H1 (cell line): Measurements from ENCODE around the gene WBP11. TPM values are rescaled to one million over a fixed set of nuclear protein-coding genes. Genes with fewer than 3 reads are reported as not detected.

Experiments
- ASH2L ChIP-seq: fragments of 200-600, 300-600 bp; sonication (generic); IDR thresholded peaks from one replicate; pipeline ENCODE4 v1.7.1; 2017; ENCODE audit warnings: low read length
- BRCA1 ChIP-seq: IDR thresholded peaks from 2 replicates; pipeline ENCODE4 v1.6.1; 2012; ENCODE audit warnings: low read depth, low read length, improper control_type of control experiment
- EGR1 ChIP-seq: IDR thresholded peaks from 2 replicates; pipeline ENCODE4 v1.6.1; 2011; ENCODE audit warnings: low read depth, low read length, borderline replicate concordance
- POLR2AphosphoS5 ChIP-seq: IDR thresholded peaks from 2 replicates; pipeline ENCODE4 v1.6.1; 2011; ENCODE audit warnings: low read depth, low read length
- POU5F1 ChIP-seq: IDR thresholded peaks from 2 replicates; pipeline ENCODE4 v1.6.1; 2011; ENCODE audit warnings: low read depth, mild to moderate bottlenecking, low read length, moderate library complexity
- TEAD4 ChIP-seq: IDR thresholded peaks from 2 replicates; pipeline ENCODE4 v1.6.1; 2012; ENCODE audit warnings: low read depth, low read length, inconsistent platforms, mixed read lengths
- ZNF274 ChIP-seq: IDR thresholded peaks from 2 replicates; pipeline ENCODE4 v1.7.0; 2012; ENCODE audit warnings: low read length, borderline replicate concordance; ENCODE audit errors: extremely low read depth
- polyA plus RNA-seq, 7 experiments: library from polyadenylated mRNA; depleted of rRNA in 3 of 7; stranded (reverse) in 5 of 7; unstranded in 2 of 7; fragments of >200 nt in 5 of 7; fragments of 200-250 nt in 2 of 7; gene quantifications; 1 replicate in 5 of 7; 2 replicates in 1 of 7; 4 replicates in 1 of 7; pipeline versions ENCODE4 v1.2.1 to v1.2.3, GENCODE V29; 2011 to 2013; ENCODE audit warnings: missing spikeins in 2 of 7, mixed read lengths in 2 of 7
- total RNA-seq: library from RNA; stranded (reverse); fragmentation: NEBNext Ultra II Directional; extraction: Animal tissue kit (Norgen Biotek cat#: 25700); gene quantifications from 2 replicates; pipeline ENCODE4 v1.2.1, GENCODE V29; 2021
- TF ChIP-seq, protein P1 (sequence below): fragments of 300-600 bp; sonication (generic); IDR thresholded peaks from 2 replicates; pipeline ENCODE4 v1.7.1; 2012; ENCODE audit warnings: low read length, moderate library complexity, mild to moderate bottlenecking, inconsistent platforms; ENCODE audit not compliant: insufficient replicate concordance

The WBP11 gene
- total and polyA plus RNA-seq, 2 of the 8 experiments (the other 6 are each of a cell fraction or from before 2014, with no cell fraction given): 22.1 to 134 TPM

GRCh38 chr12:14766649-14767215 lies 36.5 kb downstream of the WBP11 start (continued):
- TF ChIP-seq, protein P1, sequence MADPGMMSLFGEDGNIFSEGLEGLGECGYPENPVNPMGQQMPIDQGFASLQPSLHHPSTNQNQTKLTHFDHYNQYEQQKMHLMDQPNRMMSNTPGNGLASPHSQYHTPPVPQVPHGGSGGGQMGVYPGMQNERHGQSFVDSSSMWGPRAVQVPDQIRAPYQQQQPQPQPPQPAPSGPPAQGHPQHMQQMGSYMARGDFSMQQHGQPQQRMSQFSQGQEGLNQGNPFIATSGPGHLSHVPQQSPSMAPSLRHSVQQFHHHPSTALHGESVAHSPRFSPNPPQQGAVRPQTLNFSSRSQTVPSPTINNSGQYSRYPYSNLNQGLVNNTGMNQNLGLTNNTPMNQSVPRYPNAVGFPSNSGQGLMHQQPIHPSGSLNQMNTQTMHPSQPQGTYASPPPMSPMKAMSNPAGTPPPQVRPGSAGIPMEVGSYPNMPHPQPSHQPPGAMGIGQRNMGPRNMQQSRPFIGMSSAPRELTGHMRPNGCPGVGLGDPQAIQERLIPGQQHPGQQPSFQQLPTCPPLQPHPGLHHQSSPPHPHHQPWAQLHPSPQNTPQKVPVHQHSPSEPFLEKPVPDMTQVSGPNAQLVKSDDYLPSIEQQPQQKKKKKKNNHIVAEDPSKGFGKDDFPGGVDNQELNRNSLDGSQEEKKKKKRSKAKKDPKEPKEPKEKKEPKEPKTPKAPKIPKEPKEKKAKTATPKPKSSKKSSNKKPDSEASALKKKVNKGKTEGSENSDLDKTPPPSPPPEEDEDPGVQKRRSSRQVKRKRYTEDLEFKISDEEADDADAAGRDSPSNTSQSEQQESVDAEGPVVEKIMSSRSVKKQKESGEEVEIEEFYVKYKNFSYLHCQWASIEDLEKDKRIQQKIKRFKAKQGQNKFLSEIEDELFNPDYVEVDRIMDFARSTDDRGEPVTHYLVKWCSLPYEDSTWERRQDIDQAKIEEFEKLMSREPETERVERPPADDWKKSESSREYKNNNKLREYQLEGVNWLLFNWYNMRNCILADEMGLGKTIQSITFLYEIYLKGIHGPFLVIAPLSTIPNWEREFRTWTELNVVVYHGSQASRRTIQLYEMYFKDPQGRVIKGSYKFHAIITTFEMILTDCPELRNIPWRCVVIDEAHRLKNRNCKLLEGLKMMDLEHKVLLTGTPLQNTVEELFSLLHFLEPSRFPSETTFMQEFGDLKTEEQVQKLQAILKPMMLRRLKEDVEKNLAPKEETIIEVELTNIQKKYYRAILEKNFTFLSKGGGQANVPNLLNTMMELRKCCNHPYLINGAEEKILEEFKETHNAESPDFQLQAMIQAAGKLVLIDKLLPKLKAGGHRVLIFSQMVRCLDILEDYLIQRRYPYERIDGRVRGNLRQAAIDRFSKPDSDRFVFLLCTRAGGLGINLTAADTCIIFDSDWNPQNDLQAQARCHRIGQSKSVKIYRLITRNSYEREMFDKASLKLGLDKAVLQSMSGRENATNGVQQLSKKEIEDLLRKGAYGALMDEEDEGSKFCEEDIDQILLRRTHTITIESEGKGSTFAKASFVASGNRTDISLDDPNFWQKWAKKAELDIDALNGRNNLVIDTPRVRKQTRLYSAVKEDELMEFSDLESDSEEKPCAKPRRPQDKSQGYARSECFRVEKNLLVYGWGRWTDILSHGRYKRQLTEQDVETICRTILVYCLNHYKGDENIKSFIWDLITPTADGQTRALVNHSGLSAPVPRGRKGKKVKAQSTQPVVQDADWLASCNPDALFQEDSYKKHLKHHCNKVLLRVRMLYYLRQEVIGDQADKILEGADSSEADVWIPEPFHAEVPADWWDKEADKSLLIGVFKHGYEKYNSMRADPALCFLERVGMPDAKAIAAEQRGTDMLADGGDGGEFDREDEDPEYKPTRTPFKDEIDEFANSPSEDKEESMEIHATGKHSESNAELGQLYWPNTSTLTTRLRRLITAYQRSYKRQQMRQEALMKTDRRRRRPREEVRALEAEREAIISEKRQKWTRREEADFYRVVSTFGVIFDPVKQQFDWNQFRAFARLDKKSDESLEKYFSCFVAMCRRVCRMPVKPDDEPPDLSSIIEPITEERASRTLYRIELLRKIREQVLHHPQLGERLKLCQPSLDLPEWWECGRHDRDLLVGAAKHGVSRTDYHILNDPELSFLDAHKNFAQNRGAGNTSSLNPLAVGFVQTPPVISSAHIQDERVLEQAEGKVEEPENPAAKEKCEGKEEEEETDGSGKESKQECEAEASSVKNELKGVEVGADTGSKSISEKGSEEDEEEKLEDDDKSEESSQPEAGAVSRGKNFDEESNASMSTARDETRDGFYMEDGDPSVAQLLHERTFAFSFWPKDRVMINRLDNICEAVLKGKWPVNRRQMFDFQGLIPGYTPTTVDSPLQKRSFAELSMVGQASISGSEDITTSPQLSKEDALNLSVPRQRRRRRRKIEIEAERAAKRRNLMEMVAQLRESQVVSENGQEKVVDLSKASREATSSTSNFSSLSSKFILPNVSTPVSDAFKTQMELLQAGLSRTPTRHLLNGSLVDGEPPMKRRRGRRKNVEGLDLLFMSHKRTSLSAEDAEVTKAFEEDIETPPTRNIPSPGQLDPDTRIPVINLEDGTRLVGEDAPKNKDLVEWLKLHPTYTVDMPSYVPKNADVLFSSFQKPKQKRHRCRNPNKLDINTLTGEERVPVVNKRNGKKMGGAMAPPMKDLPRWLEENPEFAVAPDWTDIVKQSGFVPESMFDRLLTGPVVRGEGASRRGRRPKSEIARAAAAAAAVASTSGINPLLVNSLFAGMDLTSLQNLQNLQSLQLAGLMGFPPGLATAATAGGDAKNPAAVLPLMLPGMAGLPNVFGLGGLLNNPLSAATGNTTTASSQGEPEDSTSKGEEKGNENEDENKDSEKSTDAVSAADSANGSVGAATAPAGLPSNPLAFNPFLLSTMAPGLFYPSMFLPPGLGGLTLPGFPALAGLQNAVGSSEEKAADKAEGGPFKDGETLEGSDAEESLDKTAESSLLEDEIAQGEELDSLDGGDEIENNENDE: no peak
- TF ChIP-seq BRCA1 (no peak), ASH2L (no peak), POU5F1 (no peak), ZNF274 (no peak), POLR2AphosphoS5 (peak; percentile 68; the same call in 1 of the 2 replicates), EGR1 (no peak), TEAD4 (no peak)
